Endometrium (tissue), 2 donors: Measurements from ENCODE around the gene PAPSS2.
"Not testable (repeated sequence)": the region's sequence is repeated elsewhere in the genome, so short reads cannot be mapped to it uniquely, and the experiment has no call there.

Experiments used
- FAIRE-seq: peaks from 2 replicates; lab custom pipeline; 2012; peaks lifted over from hg19 to GRCh38; lab: Jason Lieb, UNC
- donor health status: control.
- donor health status: control.

Gene PAPSS2

GRCh38 chr10:87705339-87705738 lies 45.7 kb downstream of the PAPSS2 start:
- FAIRE-seq, result no peak

GRCh38 chr10:87706731-87707130 lies 47.1 kb downstream of the PAPSS2 start:
- no peak for FAIRE-seq

- FAIRE-seq, result no peak
Observed at GRCh38 chr10:87707254-87707653, 47.6 kb downstream of the PAPSS2 start.

- no peak for FAIRE-seq
Observed at GRCh38 chr10:87712913-87713616, 53.4 kb downstream of the PAPSS2 start.

- FAIRE-seq, result no peak
Observed at GRCh38 chr10:87713707-87714106, 54.0 kb downstream of the PAPSS2 start.

GRCh38 chr10:87715552-87716347 lies 56.1 kb downstream of the PAPSS2 start:
- no peak for FAIRE-seq

GRCh38 chr10:87716348-87716670 lies 56.6 kb downstream of the PAPSS2 start:
- no peak for FAIRE-seq

- FAIRE-seq, result no peak
Observed at GRCh38 chr10:87720665-87721064, 61.0 kb downstream of the PAPSS2 start.

- no peak for FAIRE-seq
Observed at GRCh38 chr10:87721781-87722180, 62.1 kb downstream of the PAPSS2 start.

GRCh38 chr10:87722716-87723115 lies 63.0 kb downstream of the PAPSS2 start:
- FAIRE-seq, result no peak

- FAIRE-seq, result no peak
Observed at GRCh38 chr10:87723500-87723899, 63.8 kb downstream of the PAPSS2 start.

- no peak for FAIRE-seq
Observed at GRCh38 chr10:87724789-87725188, 65.1 kb downstream of the PAPSS2 start.

- FAIRE-seq, result no peak
Observed at GRCh38 chr10:87729940-87730339, 70.3 kb downstream of the PAPSS2 start.

GRCh38 chr10:87733081-87733480 lies 73.4 kb downstream of the PAPSS2 start:
- no peak for FAIRE-seq

GRCh38 chr10:87734987-87735827 lies 75.5 kb downstream of the PAPSS2 start:
- FAIRE-seq, result no peak

- not testable (repeated sequence) for FAIRE-seq
Observed at GRCh38 chr10:87738253-87738652, 78.6 kb downstream of the PAPSS2 start.

- no peak for FAIRE-seq
Observed at GRCh38 chr10:87739703-87740102, 80.0 kb downstream of the PAPSS2 start.

- no peak for FAIRE-seq
Observed at GRCh38 chr10:87740254-87740655, 80.6 kb downstream of the PAPSS2 start.

- FAIRE-seq, result not testable (repeated sequence)
Observed at GRCh38 chr10:87742992-87743610, 83.4 kb downstream of the PAPSS2 start.

GRCh38 chr10:87744606-87745005 lies 84.9 kb downstream of the PAPSS2 start:
- no peak for FAIRE-seq

- FAIRE-seq, result no peak
Observed at GRCh38 chr10:87746911-87747310, 87.2 kb downstream of the PAPSS2 start.

- not testable (repeated sequence) for FAIRE-seq
Observed at GRCh38 chr10:87748244-87748643, 88.6 kb downstream of the PAPSS2 start.
